ENCODE results near the gene MIEF2. TPM values are rescaled to one million over a fixed set of nuclear protein-coding genes. Genes with fewer than 3 reads are reported as not detected.

MIEF2 gene
- total and polyA plus RNA-seq, 10 of the 15 experiments (the other 5 are each of a cell fraction or from before 2014, with no cell fraction given) = 0.16 to 9.2 (median 4.1) TPM

- TF ChIP-seq CUX1 (IDR thresholded peaks at IDR 0.05; ENCODE audit: insufficient replicate concordance, low read depth, low read length) = no peak
- TF ChIP-seq YY1 (IDR thresholded peaks at IDR 0.05; ENCODE audit: low read depth, low read length) = no peak
Observed at GRCh38 chr17:18235743-18236256, 24.7 kb upstream of the MIEF2 start (continued).

DNA sequence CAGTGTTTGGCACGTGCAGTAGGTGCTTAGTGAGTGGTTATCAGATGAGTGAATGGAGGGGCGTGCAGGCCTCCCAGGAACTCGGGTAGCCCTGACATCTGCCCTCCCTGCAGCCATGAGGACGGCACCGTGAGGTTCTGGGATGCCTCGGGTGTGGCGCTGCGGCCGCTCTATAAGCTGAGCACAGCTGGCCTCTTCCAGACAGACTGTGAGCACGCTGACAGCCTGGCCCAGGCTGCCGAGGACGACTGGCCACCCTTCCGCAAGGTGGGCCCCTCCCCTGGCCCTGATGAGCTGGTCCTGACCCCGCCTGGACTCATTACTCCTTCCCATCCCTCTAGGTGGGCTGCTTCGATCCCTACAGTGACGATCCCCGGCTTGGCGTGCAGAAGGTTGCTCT, 24.0 kb upstream of the MIEF2 start:
- Histone ChIP-seq H3K4me3 (no peak overlapping the region), H3K4me2 (ENCODE audit: control insufficient read depth, insufficient read depth) (no peak overlapping the region), H3K9ac (ENCODE audit: control insufficient read depth, insufficient read depth, low read length) (no peak overlapping the region), H3K4me1 (ENCODE audit: control insufficient read depth, insufficient read depth, low read length) (no peaks in the 10 kb centered on the region), H2AFZ (ENCODE audit: control insufficient read depth, low read depth, low read length) (no peak overlapping the region), H4K20me1 (ENCODE audit: control insufficient read depth, insufficient read depth) (no peaks in the 10 kb centered on the region), H3K79me2 (ENCODE audit: control insufficient read depth, insufficient read depth, low read length) (no peaks in the 10 kb centered on the region), H3K36me3 (ENCODE audit: control insufficient read depth in 2 of 2, insufficient read depth in 2 of 2, low read length in 1 of 2) (no peaks in the 10 kb centered on the region), H3K9me3 (replicated peaks; ENCODE audit: control insufficient read depth, insufficient read depth, low read length) (no peaks in the 10 kb centered on the region), H3K27ac (ENCODE audit: control insufficient read depth, insufficient read depth) (no peak overlapping the region), H3K27me3 (replicated peaks in 1 of 2; ENCODE audit: control insufficient read depth in 2 of 2, insufficient read depth in 2 of 2, low read length in 1 of 2) (no peaks in the 10 kb centered on the region)
- no peak for DNase-seq (ENCODE audit: low read depth, low spot score)
- no peak for FAIRE-seq
- RAD21 ChIA-PET (ENCODE audit: unreplicated experiment) = no interaction called here
- in situ Hi-C loops (cut with MboI) = no loop called here
- POLR2A ChIA-PET = no interaction called here
- CTCF ChIA-PET = no interaction called here
- no peak for TF ChIP-seq TARDBP (IDR thresholded peaks at IDR 0.05; ENCODE audit: borderline replicate concordance)
- no peak for TF ChIP-seq CUX1 (IDR thresholded peaks at IDR 0.05; ENCODE audit: insufficient replicate concordance, low read depth, low read length)
- no peak for TF ChIP-seq IRF4 (IDR thresholded peaks at IDR 0.05; ENCODE audit: low read depth, low read length)
- TF ChIP-seq IKZF2 (IDR thresholded peaks at IDR 0.05) = no peak
- no peak for TF ChIP-seq SP1 (IDR thresholded peaks at IDR 0.05; ENCODE audit: low read depth, low read length)
- TF ChIP-seq ELK1 (IDR thresholded peaks at IDR 0.05; ENCODE audit: low read depth, low read length) = no peak
- no peak for TF ChIP-seq NR2F1 (conservative IDR thresholded peaks at IDR 0.05)
- no peak for ATAC-seq
- intact Hi-C loops (cut with micrococcal nuclease; ENCODE audit: unreplicated experiment) = no loop called here
- 60% methylated on average over 18 of the region's 18 CpGs for WGBS (ENCODE audit: insufficient coverage, insufficient replicate concordance, low lambda C conversion rate, missing lambda C conversion rate)
- SMC1A ChIA-PET (ENCODE audit: uncharacterized antibody, unreplicated experiment) = interaction anchor here (0.7 kb wide), 1 partner anchor 74 kb away, joined by 4 read pairs; no protein-coding TSS in a partner anchor
- BruUV-seq (replicated peaks) = no TSS peak

All from GM12878 (cell line).